PC-3 (cell line): ENCODE data around the gene SLC8A1.

Experiments
- EZH2 ChIP-seq: fragments of 300-600 bp; sonication (generic); IDR thresholded peaks from one replicate; pipeline ENCODE4 v1.6.1; 2017; ENCODE audit warnings: antibody characterized with exemption, mild to moderate bottlenecking, low read length; ENCODE audit not compliant: unreplicated experiment
- TF ChIP-seq, protein P1 (sequence below): fragments of 300-600 bp; sonication (generic); conservative IDR thresholded peaks from 2 replicates; pipeline ENCODE4 v1.5.1; 2017; ENCODE audit warnings: antibody characterized with exemption, low read depth, mild to moderate bottlenecking, low read length

- TF ChIP-seq, protein P1, sequence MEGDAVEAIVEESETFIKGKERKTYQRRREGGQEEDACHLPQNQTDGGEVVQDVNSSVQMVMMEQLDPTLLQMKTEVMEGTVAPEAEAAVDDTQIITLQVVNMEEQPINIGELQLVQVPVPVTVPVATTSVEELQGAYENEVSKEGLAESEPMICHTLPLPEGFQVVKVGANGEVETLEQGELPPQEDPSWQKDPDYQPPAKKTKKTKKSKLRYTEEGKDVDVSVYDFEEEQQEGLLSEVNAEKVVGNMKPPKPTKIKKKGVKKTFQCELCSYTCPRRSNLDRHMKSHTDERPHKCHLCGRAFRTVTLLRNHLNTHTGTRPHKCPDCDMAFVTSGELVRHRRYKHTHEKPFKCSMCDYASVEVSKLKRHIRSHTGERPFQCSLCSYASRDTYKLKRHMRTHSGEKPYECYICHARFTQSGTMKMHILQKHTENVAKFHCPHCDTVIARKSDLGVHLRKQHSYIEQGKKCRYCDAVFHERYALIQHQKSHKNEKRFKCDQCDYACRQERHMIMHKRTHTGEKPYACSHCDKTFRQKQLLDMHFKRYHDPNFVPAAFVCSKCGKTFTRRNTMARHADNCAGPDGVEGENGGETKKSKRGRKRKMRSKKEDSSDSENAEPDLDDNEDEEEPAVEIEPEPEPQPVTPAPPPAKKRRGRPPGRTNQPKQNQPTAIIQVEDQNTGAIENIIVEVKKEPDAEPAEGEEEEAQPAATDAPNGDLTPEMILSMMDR, result no peak
- no peak for TF ChIP-seq EZH2
Measured at GRCh38 chr2:40483549-40484243, 31.8 kb upstream of the SLC8A1 start.
